GM18909 (cell line): ENCODE measurements around the gene SAFB2.

Experiments used
- ATAC-seq: cut with Tn5 transposase; IDR thresholded peaks from one replicate; pipeline ENCODE4 v1.9.1; 2021; ENCODE audit warnings: mild to moderate bottlenecking; ENCODE audit not compliant: unreplicated experiment, poor library complexity

Gene SAFB2

GRCh38 chr19:5635427-5635826 lies 12.9 kb upstream of the SAFB2 start:
- ATAC-seq, result no peak

GRCh38 chr19:5632657-5633056 lies 10.1 kb upstream of the SAFB2 start:
- no peak for ATAC-seq

- no peak for ATAC-seq
Observed at GRCh38 chr19:5632241-5632612, 9.7 kb upstream of the SAFB2 start.

- ATAC-seq, result no peak
Observed at GRCh38 chr19:5631567-5632240, 9.1 kb upstream of the SAFB2 start.

GRCh38 chr19:5628919-5629481 lies 6.4 kb upstream of the SAFB2 start:
- ATAC-seq, result no peak

- no peak for ATAC-seq
Observed at GRCh38 chr19:5628461-5628860, 5.9 kb upstream of the SAFB2 start.

GRCh38 chr19:5627395-5627904 lies 4.9 kb upstream of the SAFB2 start:
- ATAC-seq, result no peak

GRCh38 chr19:5625641-5626040 lies 3.1 kb upstream of the SAFB2 start:
- ATAC-seq, result no peak

GRCh38 chr19:5624741-5625278 lies 2.2 kb upstream of the SAFB2 start:
- no peak for ATAC-seq

GRCh38 chr19:5624018-5624663 lies 1.6 kb upstream of the SAFB2 start:
- no peak for ATAC-seq

- no peak for ATAC-seq
Observed at GRCh38 chr19:5623397-5624017, 931 bp upstream of the SAFB2 start.

- ATAC-seq, result no peak
Observed at GRCh38 chr19:5621945-5622464, 571 bp downstream of the SAFB2 start.

- ATAC-seq, result no peak
Observed at GRCh38 chr19:5621311-5621944, 1.1 kb downstream of the SAFB2 start.

- ATAC-seq, result no peak
Observed at GRCh38 chr19:5619946-5620345, 2.6 kb downstream of the SAFB2 start.

- no peak for ATAC-seq
Observed at GRCh38 chr19:5618591-5618990, 4.0 kb downstream of the SAFB2 start.

GRCh38 chr19:5617080-5617479 lies 5.5 kb downstream of the SAFB2 start:
- ATAC-seq, result no peak

GRCh38 chr19:5615756-5616327 lies 6.7 kb downstream of the SAFB2 start:
- no peak for ATAC-seq

GRCh38 chr19:5612891-5613865 lies 9.4 kb downstream of the SAFB2 start:
- ATAC-seq, result no peak
